ENCODE results near the gene BHLHE23. TPM values are rescaled to one million over a fixed set of nuclear protein-coding genes. Genes with fewer than 3 reads are reported as not detected.

Gene BHLHE23
- total RNA-seq, 1 experiment from 2014 or later, result not detected

GRCh38 chr20:62959101-62959971 lies 47.4 kb downstream of the BHLHE23 start:
- H3K36me3 Mint-ChIP-seq (ENCODE audit: insufficient read depth, unreplicated experiment), result peaks cover 31% of the 10 kb centered on the region
- no peak for DNase-seq
- H3K27me3 Mint-ChIP-seq (ENCODE audit: unreplicated experiment), result no peaks in the 10 kb centered on the region
- no TSS peak for BruUV-seq (replicated peaks)
- no peak overlapping the region for H3K27ac Mint-ChIP-seq (ENCODE audit: unreplicated experiment)
- H3K9me3 Mint-ChIP-seq (ENCODE audit: low read depth, unreplicated experiment), result no peaks in the 10 kb centered on the region
- no peak overlapping the region for H3K4me3 Mint-ChIP-seq (ENCODE audit: low read depth, unreplicated experiment)
- no peaks in the 10 kb centered on the region for H3K4me1 Mint-ChIP-seq (ENCODE audit: low read depth, unreplicated experiment)
- TF ChIP-seq CTCF (IDR thresholded peaks at IDR 0.05; ENCODE audit: unreplicated experiment), result no peak
- CTCF ChIA-PET, result no interaction called here
- intact Hi-C loops (cut with micrococcal nuclease; ENCODE audit: unreplicated experiment), result no loop called here

- no peak overlapping the region for H3K4me3 Mint-ChIP-seq (ENCODE audit: low read depth, unreplicated experiment)
- no peak overlapping the region for H3K27ac Mint-ChIP-seq (ENCODE audit: unreplicated experiment)
- TF ChIP-seq CTCF (IDR thresholded peaks at IDR 0.05; ENCODE audit: unreplicated experiment), result no peak
- H3K36me3 Mint-ChIP-seq (ENCODE audit: insufficient read depth, unreplicated experiment), result peaks cover 29% of the 10 kb centered on the region
- no peaks in the 10 kb centered on the region for H3K9me3 Mint-ChIP-seq (ENCODE audit: low read depth, unreplicated experiment)
- CTCF ChIA-PET, result no interaction called here
- intact Hi-C loops (cut with micrococcal nuclease; ENCODE audit: unreplicated experiment), result no loop called here
- H3K4me1 Mint-ChIP-seq (ENCODE audit: low read depth, unreplicated experiment), result no peaks in the 10 kb centered on the region
- no peak for DNase-seq
- BruUV-seq (replicated peaks), result no TSS peak
- no peaks in the 10 kb centered on the region for H3K27me3 Mint-ChIP-seq (ENCODE audit: unreplicated experiment)
Measured at GRCh38 chr20:62958388-62959100, 48.2 kb downstream of the BHLHE23 start.

GRCh38 chr20:62957136-62958117 lies 49.3 kb downstream of the BHLHE23 start:
- H3K36me3 Mint-ChIP-seq (ENCODE audit: insufficient read depth, unreplicated experiment), result peaks cover 29% of the 10 kb centered on the region

More at GRCh38 chr20:62957136-62958117, 49.3 kb downstream of the BHLHE23 start:
- H3K27ac Mint-ChIP-seq (ENCODE audit: unreplicated experiment), result no peak overlapping the region
- TF ChIP-seq CTCF (IDR thresholded peaks at IDR 0.05; ENCODE audit: unreplicated experiment), result no peak
- no peak overlapping the region for H3K4me3 Mint-ChIP-seq (ENCODE audit: low read depth, unreplicated experiment)
- H3K4me1 Mint-ChIP-seq (ENCODE audit: low read depth, unreplicated experiment), result peaks cover 1% of the 10 kb centered on the region
- no TSS peak for BruUV-seq (replicated peaks)
- no peak for DNase-seq
- intact Hi-C loops (cut with micrococcal nuclease; ENCODE audit: unreplicated experiment), result no loop called here
- no peaks in the 10 kb centered on the region for H3K9me3 Mint-ChIP-seq (ENCODE audit: low read depth, unreplicated experiment)
- H3K27me3 Mint-ChIP-seq (ENCODE audit: unreplicated experiment), result no peaks in the 10 kb centered on the region
- CTCF ChIA-PET, result interaction anchor here (0.6 kb wide), 1 partner anchor 368 kb away, joined by 3 read pairs; no protein-coding TSS in a partner anchor
